ENCODE results near the gene NR2E3. TPM values are rescaled to one million over a fixed set of nuclear protein-coding genes. Genes with fewer than 3 reads are reported as not detected.

NR2E3 gene
- total and polyA plus RNA-seq, 9 of the 15 experiments (the other 6 are each of a cell fraction or from before 2014, with no cell fraction given) = not detected

DNA sequence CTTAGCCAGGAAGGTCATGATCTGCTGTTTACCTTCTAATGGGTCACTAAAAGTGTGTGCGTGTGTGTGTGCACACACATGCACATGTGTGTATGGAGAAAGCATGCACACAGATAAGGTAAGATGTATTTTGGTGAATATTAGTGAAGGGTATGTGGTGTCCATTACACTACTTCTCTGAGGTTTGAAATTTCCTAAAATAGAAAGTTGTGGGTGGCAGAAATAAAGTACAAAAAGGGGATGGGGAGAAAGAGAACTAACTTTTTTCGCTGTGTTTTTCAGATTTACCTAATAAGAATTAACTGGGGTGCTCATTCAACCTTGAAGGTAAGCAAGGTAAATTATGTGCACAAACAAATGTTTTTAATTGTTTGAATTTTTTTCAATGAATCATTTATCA is 24.4 kb upstream of the NR2E3 start (continued):
- TF ChIP-seq FOSL1 (tag; conservative IDR thresholded peaks at IDR 0.05) (no peak), CCAR2 (IDR thresholded peaks at IDR 0.05; ENCODE audit: low read depth, low read length) (no peak), ZNF766 (CRISPR knock-in tag; conservative IDR thresholded peaks at IDR 0.05) (no peak), ETV6 (IDR thresholded peaks at IDR 0.05; ENCODE audit: borderline replicate concordance in 1 of 2, low read depth in 2 of 2, low read length in 1 of 2) (no peak), ETV6 (CRISPR knock-in tag; IDR thresholded peaks at IDR 0.05; ENCODE audit: borderline replicate concordance) (no peak), RAD21 (CRISPR knock-in tag; conservative IDR thresholded peaks at IDR 0.05 in 1 of 2, IDR thresholded peaks at IDR 0.05 in 1 of 2) (no peak)

DNA sequence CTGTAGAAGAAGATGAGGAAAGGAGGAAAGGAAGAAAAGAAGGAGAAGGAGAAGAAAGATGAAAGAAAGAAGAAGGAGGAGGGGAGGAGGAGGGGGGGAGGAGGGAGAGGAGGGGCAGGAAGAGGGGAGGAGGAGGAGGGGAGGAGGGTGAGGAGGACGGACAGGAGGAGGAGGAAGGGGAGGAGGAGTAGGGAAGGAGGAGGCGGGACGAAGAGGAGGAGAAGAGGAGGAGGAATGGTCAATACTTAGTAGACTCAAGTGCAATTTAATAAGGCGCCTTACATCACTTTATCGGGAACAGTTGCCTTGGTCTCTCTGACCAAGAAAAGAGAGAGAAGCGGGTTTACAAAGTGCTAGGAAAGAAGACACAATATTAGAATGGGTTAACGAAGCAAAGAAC is 23.7 kb upstream of the NR2E3 start:
- Histone ChIP-seq H3K9ac (ENCODE audit: insufficient read depth in 1 of 2, low read depth in 2 of 2, low read length in 2 of 2) (no peak overlapping the region), H3K27me3 (ENCODE audit: control insufficient read depth in 2 of 2, insufficient read depth in 2 of 2, low read length in 2 of 2) (peaks cover 34 to 51% of the 10 kb centered on the region in 2 experiments), H3K4me1 (replicated peaks in 1 of 2; ENCODE audit: control insufficient read depth in 2 of 2, insufficient read depth in 2 of 2, low read length in 2 of 2) (no peaks in the 10 kb centered on the region), H4K20me1 (replicated peaks; ENCODE audit: control insufficient read depth, insufficient read depth, low read length) (no peaks in the 10 kb centered on the region; the same call in 1 of the 2 replicates), H3K36me3 (ENCODE audit: control insufficient read depth, insufficient read depth, low read length) (no peaks in the 10 kb centered on the region), H3K4me2 (ENCODE audit: insufficient read depth, low read length) (no peak overlapping the region), H3K79me2 (ENCODE audit: control insufficient read depth, insufficient read depth, low read length) (no peaks in the 10 kb centered on the region), H3K9me3 (replicated peaks; ENCODE audit: control insufficient read depth, insufficient read depth, low read depth, low read length) (no peaks in the 10 kb centered on the region), H3K4me3 (no peak overlapping the region), H3K27ac (ENCODE audit: extremely low read depth, low read depth, low read length) (no peak overlapping the region), H3K9me1 (ENCODE audit: control insufficient read depth, insufficient read depth, low read length) (no peaks in the 10 kb centered on the region), H2AFZ (ENCODE audit: low read depth, low read length) (no peak overlapping the region)
- WGBS (ENCODE audit: insufficient coverage, low coverage, missing lambda C conversion rate) = 0% methylated on average over 4 of the region's 7 CpGs
- DNase-seq (ENCODE audit: extremely low read depth in 1 of 4, low spot score in 3 of 4) (no peak), ATAC-seq (no peak), FAIRE-seq (no peak)
- no TSS peak for BruUV-seq (replicated peaks)
- in situ Hi-C loops (cut with MboI) (no loop called here), intact Hi-C loops (cut with micrococcal nuclease) (no loop called here)
- ChIA-PET POLR2A (no interaction called here), CTCF (ENCODE audit: low intra/inter-chr PET ratio) (interaction anchor here (3.1 kb wide), 1 partner anchor 369 kb away, joined by 17 read pairs; no protein-coding TSS in a partner anchor)
- no peak for TF ChIP-seq PTBP1 (IDR thresholded peaks at IDR 0.05; ENCODE audit: low read depth, low read length)
- TF ChIP-seq, protein P1, sequence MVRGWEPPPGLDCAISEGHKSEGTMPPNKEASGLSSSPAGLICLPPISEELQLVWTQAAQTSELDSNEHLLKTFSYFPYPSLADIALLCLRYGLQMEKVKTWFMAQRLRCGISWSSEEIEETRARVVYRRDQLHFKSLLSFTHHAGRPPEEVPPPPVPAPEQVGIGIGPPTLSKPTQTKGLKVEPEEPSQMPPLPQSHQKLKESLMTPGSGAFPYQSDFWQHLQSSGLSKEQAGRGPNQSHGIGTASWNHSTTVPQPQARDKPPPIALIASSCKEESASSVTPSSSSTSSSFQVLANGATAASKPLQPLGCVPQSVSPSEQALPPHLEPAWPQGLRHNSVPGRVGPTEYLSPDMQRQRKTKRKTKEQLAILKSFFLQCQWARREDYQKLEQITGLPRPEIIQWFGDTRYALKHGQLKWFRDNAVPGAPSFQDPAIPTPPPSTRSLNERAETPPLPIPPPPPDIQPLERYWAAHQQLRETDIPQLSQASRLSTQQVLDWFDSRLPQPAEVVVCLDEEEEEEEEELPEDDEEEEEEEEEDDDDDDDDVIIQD (CRISPR knock-in tag; IDR thresholded peaks at IDR 0.05) = no peak
- TF ChIP-seq SAFB2 (IDR thresholded peaks at IDR 0.05; ENCODE audit: borderline replicate concordance, low read depth, low read length, severe bottlenecking) = no peak
- TF ChIP-seq CSDE1 (IDR thresholded peaks at IDR 0.05) = no peak
- no peak for TF ChIP-seq CHD2 (IDR thresholded peaks at IDR 0.05; ENCODE audit: low read depth, low read length)
- TF ChIP-seq ZNF263 (CRISPR knock-in tag; IDR thresholded peaks at IDR 0.05; ENCODE audit: borderline replicate concordance) = peak; percentile 86
- TF ChIP-seq RBM34 (IDR thresholded peaks at IDR 0.05; ENCODE audit: borderline replicate concordance, insufficient read depth, low read length) = no peak

All from K562 (cell line).